Amniotic stem cell (primary cell): Measurements from ENCODE around the gene IL26.

ENCODE experiments used
- DNase-seq: peaks from one replicate; lab custom pipeline; 2025; lab: John Stamatoyannopoulos, UW

The IL26 gene

DNA sequence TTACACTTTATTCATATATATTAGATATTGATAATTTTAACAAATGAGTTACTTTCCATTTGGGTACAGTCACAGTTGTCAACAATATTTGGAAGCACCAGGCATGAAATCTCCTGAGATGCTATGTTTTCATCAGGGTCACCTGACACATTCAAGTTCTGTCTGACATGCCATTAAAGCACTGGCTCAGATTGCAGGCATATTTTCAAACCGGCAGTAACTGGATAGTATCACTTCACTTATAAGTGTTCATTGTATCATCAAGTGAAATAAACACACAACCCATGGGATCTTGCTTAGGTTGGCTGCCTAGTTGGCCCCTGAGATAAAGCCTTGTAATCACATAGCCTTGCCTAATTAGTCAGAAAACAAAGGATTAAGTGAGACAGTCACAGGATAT, 70.8 kb downstream of the IL26 start:
- no peak for DNase-seq
